DOHH2 (cell line): ENCODE data around the gene FBN3.

Experiments
- H3F3A ChIP-seq: fragments of 200-600 bp; sonication (generic), shearing (Covaris generic); 2 replicates; pipeline ENCODE4 v1.6.0; 2016; ENCODE audit warnings: antibody characterized with exemption, mild to moderate bottlenecking; ENCODE audit not compliant: control insufficient read depth, insufficient read depth
- H3K27ac ChIP-seq: fragments of 200-600 bp; sonication (generic); 2 replicates; pipeline ENCODE4 v1.5.1; 2014; ENCODE audit warnings: low read depth, mild to moderate bottlenecking, low read length, moderate library complexity
- H3K27me3 ChIP-seq: fragments of 200-600 bp; sonication (generic); 2 replicates; pipeline ENCODE4 v1.6.1; 2014; ENCODE audit warnings: mild to moderate bottlenecking, low read length, mixed read lengths; ENCODE audit not compliant: control insufficient read depth
- H3K36me3 ChIP-seq: fragments of 200-600 bp; sonication (generic); 2 replicates; pipeline ENCODE4 v1.6.1; 2014; ENCODE audit warnings: mild to moderate bottlenecking, low read length, moderate library complexity, mixed read lengths; ENCODE audit not compliant: control insufficient read depth
- H3K4me1 ChIP-seq: fragments of 200-600 bp; sonication (generic); 2 replicates; pipeline ENCODE4 v1.6.1; 2014; ENCODE audit warnings: mild to moderate bottlenecking, low read length, mixed read lengths; ENCODE audit not compliant: control insufficient read depth
- H3K4me2 ChIP-seq: fragments of 200-600 bp; sonication (generic); 2 replicates; pipeline ENCODE4 v1.6.0; 2014; ENCODE audit warnings: mild to moderate bottlenecking, low read length, moderate library complexity
- H3K4me3 ChIP-seq: fragments of 200-600 bp; sonication (generic); 2 replicates; pipeline ENCODE4 v1.5.1; 2014; ENCODE audit warnings: mild to moderate bottlenecking, low read length, mixed read lengths
- H3K79me2 ChIP-seq: fragments of 200-600 bp; sonication (generic); 2 replicates; pipeline ENCODE4 v1.6.1; 2014; ENCODE audit warnings: mild to moderate bottlenecking, low read length, mixed read lengths; ENCODE audit not compliant: control insufficient read depth
- H3K9me2 ChIP-seq: fragments of 200-600 bp; sonication (generic); replicated peaks from 2 replicates; pipeline ENCODE4 v1.6.1; 2014; ENCODE audit warnings: mild to moderate bottlenecking, low read length, mixed read lengths; ENCODE audit not compliant: control insufficient read depth
- H3K9me3 ChIP-seq: fragments of 200-600 bp; sonication (generic); 2 replicates; pipeline ENCODE4 v1.6.1; 2014; ENCODE audit warnings: antibody characterized with exemption, low read length, mixed read lengths; ENCODE audit not compliant: control insufficient read depth, insufficient read depth
- H4K20me1 ChIP-seq: fragments of 200-600 bp; sonication (generic); 2 replicates; pipeline ENCODE4 v1.6.0; 2014; ENCODE audit warnings: low read depth, mild to moderate bottlenecking, antibody characterized with exemption, low read length, moderate library complexity; ENCODE audit not compliant: control insufficient read depth, insufficient read depth
- CTCF ChIP-seq: fragments of 200-600 bp; sonication (generic); IDR thresholded peaks from one replicate; pipeline ENCODE4 v1.5.1; 2014; ENCODE audit warnings: antibody characterized with exemption, mild to moderate bottlenecking, low read depth, low read length; ENCODE audit not compliant: poor library complexity, severe bottlenecking
- EZH2phosphoT487 ChIP-seq: fragments of 200-600 bp; sonication (generic); IDR thresholded peaks from 2 replicates; pipeline ENCODE4 v1.6.1; 2017; ENCODE audit warnings: borderline replicate concordance, mild to moderate bottlenecking, antibody characterized with exemption, low read length, moderate library complexity, mixed read lengths

Gene FBN3

GRCh38 chr19:8052464-8052859 lies 96.9 kb downstream of the FBN3 start, which contains the start of gene CCL25:
TSS of gene CCL25 (plus strand) at chr19:8052760. CDS start at chr19:8053050, 290 bp downstream.
- Histone ChIP-seq H3K79me2 (no peaks in the 10 kb centered on the region), H3K9me2 (no peaks in the 10 kb centered on the region), H3F3A (no peaks in the 10 kb centered on the region), H3K27ac (no peak within 1 kb of the TSS), H4K20me1 (no peaks in the 10 kb centered on the region), H3K4me1 (peaks cover 15% of the 10 kb centered on the region), H3K36me3 (no peaks in the 10 kb centered on the region), H3K27me3 (no peaks in the 10 kb centered on the region), H3K4me3 (no peak within 1 kb of the TSS), H3K4me2 (no peak within 1 kb of the TSS), H3K9me3 (no peaks in the 10 kb centered on the region)
- TF ChIP-seq EZH2phosphoT487 (no peak), CTCF (no peak)

GRCh38 chr19:8050274-8051096 lies 98.9 kb downstream of the FBN3 start:
- Histone ChIP-seq H3K9me2 (no peaks in the 10 kb centered on the region), H3K9me3 (no peaks in the 10 kb centered on the region), H3K4me1 (peaks cover 15% of the 10 kb centered on the region), H4K20me1 (no peaks in the 10 kb centered on the region), H3K36me3 (no peaks in the 10 kb centered on the region), H3K27me3 (no peaks in the 10 kb centered on the region), H3F3A (no peaks in the 10 kb centered on the region), H3K4me2 (peak overlapping the region; percentile 75), H3K79me2 (no peaks in the 10 kb centered on the region), H3K4me3 (peak overlapping the region; percentile 66), H3K27ac (no peak overlapping the region)
- TF ChIP-seq EZH2phosphoT487: no peak
- TF ChIP-seq CTCF: no peak

- no peaks in the 10 kb centered on the region for H3K79me2 ChIP-seq
- H3K27me3 ChIP-seq: no peaks in the 10 kb centered on the region
- H3K36me3 ChIP-seq: no peaks in the 10 kb centered on the region
- no peak overlapping the region for H3K27ac ChIP-seq
- peaks cover 10% of the 10 kb centered on the region for H3K4me1 ChIP-seq
- no peaks in the 10 kb centered on the region for H3F3A ChIP-seq
- no peak overlapping the region for H3K4me2 ChIP-seq
- H3K9me2 ChIP-seq: no peaks in the 10 kb centered on the region
- TF ChIP-seq EZH2phosphoT487 (no peak), CTCF (no peak)
- H3K9me3 ChIP-seq: no peaks in the 10 kb centered on the region
- no peak overlapping the region for H3K4me3 ChIP-seq
- no peaks in the 10 kb centered on the region for H4K20me1 ChIP-seq
These were observed 102.7 kb downstream of the FBN3 start for GRCh38 chr19:8046569-8047165.
